Neural cell (in vitro differentiated cells): ENCODE measurements around the gene MRPL57. TPM values are rescaled to one million over a fixed set of nuclear protein-coding genes. Genes with fewer than 3 reads are reported as not detected.

Experiments
- H2AFZ ChIP-seq: fragments of 200-600, 300-800 bp; sonication (generic), shearing (Covaris generic); 2 replicates; pipeline ENCODE4 v1.6.0; 2014; ENCODE audit warnings: low read depth, mild to moderate bottlenecking, antibody characterized with exemption, low read length, moderate library complexity
- H3F3A ChIP-seq: fragments of 200-600 bp; shearing (Covaris generic); 2 replicates; pipeline ENCODE4 v1.6.1; 2016; ENCODE audit warnings: mild to moderate bottlenecking, moderate library complexity, mixed read lengths, antibody characterized with exemption, low read length; ENCODE audit not compliant: insufficient read depth, poor library complexity, severe bottlenecking
- H3K27ac ChIP-seq: fragments of 200-600, 300-800 bp; sonication (generic), shearing (Covaris generic); 2 replicates; pipeline ENCODE4 v1.5.1; 2014; ENCODE audit warnings: mild to moderate bottlenecking, low read length, moderate library complexity
- H3K27me3 ChIP-seq: fragments of 300-800, 200-600 bp; sonication (generic), shearing (Covaris generic); 2 replicates; pipeline ENCODE4 v1.6.0; 2014; ENCODE audit warnings: mild to moderate bottlenecking, low read depth, low read length, moderate library complexity; ENCODE audit not compliant: insufficient read depth
- H3K36me3 ChIP-seq: fragments of 300-800, 200-600 bp; sonication (generic), shearing (Covaris generic); 2 replicates; pipeline ENCODE4 v1.5.1; 2014; ENCODE audit warnings: mild to moderate bottlenecking, antibody characterized with exemption, low read length, moderate library complexity; ENCODE audit not compliant: insufficient read depth
- H3K4me2 ChIP-seq: fragments of 300-800, 200-600 bp; sonication (generic), shearing (Covaris generic); 2 replicates; pipeline ENCODE4 v1.6.0; 2014; ENCODE audit warnings: mild to moderate bottlenecking, low read length
- H3K4me3 ChIP-seq: fragments of 300-800, 200-600 bp; sonication (generic), shearing (Covaris generic); 2 replicates; pipeline ENCODE4 v1.5.1; 2014; ENCODE audit warnings: mild to moderate bottlenecking, low read length, moderate library complexity
- H3K79me2 ChIP-seq: fragments of 200-600 bp; shearing (Covaris generic); replicated peaks from 2 replicates; pipeline ENCODE4 v1.6.0; 2014; ENCODE audit warnings: mild to moderate bottlenecking, low read length, moderate library complexity; ENCODE audit not compliant: insufficient read depth
- H3K9ac ChIP-seq: fragments of 300-800, 200-600 bp; sonication (generic), shearing (Covaris generic); 2 replicates; pipeline ENCODE4 v1.6.1; 2016; ENCODE audit warnings: mild to moderate bottlenecking, low read length, mixed read lengths
- H3K9me2 ChIP-seq: fragments of 200-600 bp; shearing (Covaris generic); 2 replicates; pipeline ENCODE4 v1.6.1; 2016; ENCODE audit warnings: mild to moderate bottlenecking, low read length, mixed read lengths; ENCODE audit not compliant: insufficient read depth
- H3K9me3 ChIP-seq: fragments of 200-600, 300-800 bp; sonication (generic), shearing (Covaris generic); 2 replicates; pipeline ENCODE4 v1.6.1; 2016; ENCODE audit warnings: mild to moderate bottlenecking, mixed run types, low read length, moderate library complexity, mixed read lengths
- H4K20me1 ChIP-seq: fragments of 200-600 bp; shearing (Covaris generic); 2 replicates; pipeline ENCODE4 v1.6.1; 2016; ENCODE audit warnings: mild to moderate bottlenecking, mixed run types; ENCODE audit not compliant: insufficient read depth
- CTCF ChIP-seq: fragments of 450-650 bp; IDR thresholded peaks from 2 replicates; pipeline ENCODE4 v1.5.1; 2014; ENCODE audit warnings: antibody characterized with exemption, mild to moderate bottlenecking, moderate library complexity; ENCODE audit not compliant: poor library complexity, severe bottlenecking
- EP300 ChIP-seq: fragments of 450-650 bp; conservative IDR thresholded peaks from 2 replicates; pipeline ENCODE4 v1.6.1; 2014; ENCODE audit warnings: antibody characterized with exemption, mild to moderate bottlenecking, moderate library complexity; ENCODE audit not compliant: poor library complexity, severe bottlenecking
- EZH2 ChIP-seq: fragments of 200-600, 300-800 bp; shearing (Covaris generic), sonication (generic); IDR thresholded peaks from 2 replicates; pipeline ENCODE4 v1.6.1; 2014; ENCODE audit warnings: antibody characterized with exemption, low read length, borderline replicate concordance, mild to moderate bottlenecking; ENCODE audit not compliant: insufficient read depth, poor library complexity, severe bottlenecking
- MXI1 ChIP-seq: fragments of 450-650 bp; conservative IDR thresholded peaks from 2 replicates; pipeline ENCODE4 v1.6.1; 2014; ENCODE audit warnings: antibody characterized with exemption, mild to moderate bottlenecking; ENCODE audit not compliant: poor library complexity, severe bottlenecking
- POLR2AphosphoS5 ChIP-seq: IDR thresholded peaks from 2 replicates; pipeline ENCODE4 v1.6.1; 2012
- RAD21 ChIP-seq: fragments of 450-650 bp; conservative IDR thresholded peaks from 2 replicates; pipeline ENCODE4 v1.6.1; 2014; ENCODE audit warnings: antibody characterized with exemption, mild to moderate bottlenecking, moderate library complexity
- REST ChIP-seq: IDR thresholded peaks from 2 replicates; pipeline ENCODE4 v1.6.1; 2012; ENCODE audit warnings: borderline replicate concordance
- SMC3 ChIP-seq: fragments of 450-650 bp; conservative IDR thresholded peaks from 2 replicates; pipeline ENCODE4 v1.6.1; 2014; ENCODE audit warnings: antibody characterized with exemption, mild to moderate bottlenecking, moderate library complexity; ENCODE audit not compliant: poor library complexity
- TAF1 ChIP-seq: IDR thresholded peaks from 2 replicates; pipeline ENCODE4 v1.6.1; 2012; ENCODE audit warnings: low read depth
- polyA plus RNA-seq: library from polyadenylated mRNA; depleted of rRNA; stranded (reverse); fragments of >200 nt; gene quantifications from 2 replicates; pipeline ENCODE4 v1.2.3, GENCODE V29; 2014

Gene MRPL57
- polyA plus RNA-seq, 1 donor from 2014 or later: 38.7 TPM

- Histone ChIP-seq H3F3A (no peaks in the 10 kb centered on the region), H3K9ac (no peak overlapping the region), H3K9me3 (no peaks in the 10 kb centered on the region), H3K4me3 (no peak overlapping the region), H3K79me2 (no peaks in the 10 kb centered on the region), H3K27me3 (no peaks in the 10 kb centered on the region), H3K4me2 (no peak overlapping the region), H3K27ac (no peak overlapping the region), H4K20me1 (no peaks in the 10 kb centered on the region), H3K9me2 (no peaks in the 10 kb centered on the region), H2AFZ (no peak overlapping the region), H3K36me3 (no peaks in the 10 kb centered on the region)
- TF ChIP-seq TAF1: no peak
These were observed 26.9 kb upstream of the MRPL57 start for GRCh38 chr13:21149568-21149967.

GRCh38 chr13:21150013-21150412 lies 26.4 kb upstream of the MRPL57 start:
- Histone ChIP-seq H3K9me2 (no peaks in the 10 kb centered on the region), H3K9me3 (no peaks in the 10 kb centered on the region), H3K79me2 (no peaks in the 10 kb centered on the region), H4K20me1 (no peaks in the 10 kb centered on the region), H2AFZ (no peak overlapping the region), H3K4me3 (no peak overlapping the region), H3K36me3 (no peaks in the 10 kb centered on the region), H3K9ac (no peak overlapping the region), H3K27ac (no peak overlapping the region), H3F3A (no peaks in the 10 kb centered on the region), H3K27me3 (no peaks in the 10 kb centered on the region), H3K4me2 (no peak overlapping the region)
- TF ChIP-seq POLR2AphosphoS5: no peak
- TF ChIP-seq EP300: no peak
- no peak for TF ChIP-seq CTCF
- TF ChIP-seq SMC3: no peak
- no peak for TF ChIP-seq RAD21
- TF ChIP-seq EZH2: no peak
- TF ChIP-seq REST: no peak

GRCh38 chr13:21152251-21152899 lies 24.1 kb upstream of the MRPL57 start:
- Histone ChIP-seq H3K4me3 (no peak overlapping the region), H2AFZ (no peak overlapping the region), H3K36me3 (no peaks in the 10 kb centered on the region), H3K27me3 (no peaks in the 10 kb centered on the region), H3F3A (no peaks in the 10 kb centered on the region), H3K4me2 (no peak overlapping the region), H3K9me3 (no peaks in the 10 kb centered on the region), H3K27ac (no peak overlapping the region), H3K9me2 (no peaks in the 10 kb centered on the region), H4K20me1 (no peaks in the 10 kb centered on the region), H3K79me2 (no peaks in the 10 kb centered on the region), H3K9ac (no peak overlapping the region)
- TF ChIP-seq POLR2AphosphoS5 (no peak), EZH2 (no peak), TAF1 (no peak), RAD21 (no peak), REST (no peak), CTCF (no peak), MXI1 (no peak), SMC3 (no peak), EP300 (no peak)
